Transverse colon (tissue), 4 donors: ENCODE measurements around the gene SHB. TPM values are rescaled to one million over a fixed set of nuclear protein-coding genes. Genes with fewer than 3 reads are reported as not detected.
"Not testable (repeated sequence)": the region's sequence is repeated elsewhere in the genome, so short reads cannot be mapped to it uniquely, and the experiment has no call there.

Source experiments
- DNase-seq: peaks from one replicate; pipeline ENCODE4 v3.0.0-alpha.2; 2019
- H3K27ac ChIP-seq, 4 donors: fragments of 200-600 bp; sonication (generic); 2 replicates each; pipeline ENCODE4 v1.5.1; 2016 to 2018; ENCODE audit warnings: inconsistent platforms in 4 of 4
- H3K27me3 ChIP-seq: fragments of 200-600 bp; sonication (generic); 2 replicates; pipeline ENCODE4 v1.5.1; 2017; ENCODE audit warnings: inconsistent platforms
- H3K36me3 ChIP-seq, 4 donors: fragments of 200-600 bp; sonication (generic); 2 replicates each; pipeline ENCODE4 v1.5.1; 2017 to 2019; ENCODE audit warnings: inconsistent platforms in 4 of 4
- H3K4me1 ChIP-seq, 4 donors: fragments of 200-600 bp; sonication (generic); 2 replicates each; pipeline ENCODE4 v1.5.1; 2017 to 2020; ENCODE audit warnings: inconsistent platforms in 4 of 4
- H3K4me3 ChIP-seq, 4 donors: fragments of 200-600 bp; sonication (generic); 1 replicate in 1 of 4; 2 replicates in 3 of 4; pipeline versions ENCODE4 v1.5.1 to v1.6.1; 2017 to 2019; ENCODE audit warnings: inconsistent platforms in 4 of 4
- H3K9me3 ChIP-seq, 2 donors: fragments of 200-600 bp; sonication (generic); 2 replicates each; pipeline ENCODE4 v1.5.1; 2017 to 2019; ENCODE audit warnings: inconsistent platforms in 2 of 2
- EP300 ChIP-seq: sonication (generic); formaldehyde crosslinking; IDR thresholded peaks from one replicate; pipeline ENCODE4 v1.6.1; 2017; ENCODE audit warnings: antibody characterized with exemption, low read depth
- POLR2A ChIP-seq: fragments of 450-650 bp; IDR thresholded peaks from one replicate; pipeline ENCODE4 v1.6.1; 2016; ENCODE audit warnings: antibody characterized with exemption, mild to moderate bottlenecking, moderate library complexity
- POLR2AphosphoS5 ChIP-seq, 3 donors: sonication (generic); formaldehyde crosslinking; IDR thresholded peaks; one replicate each; pipeline ENCODE4 v1.6.1; 2016; ENCODE audit warnings: antibody characterized with exemption in 3 of 3
- WGBS, 2 donors: methylation state at CpG; one replicate each; pipeline ENCODE4 v1.1.5; 2018; ENCODE audit warnings: low coverage in 1 of 2; 5-methylcytosine and 5-hydroxymethylcytosine counted together
- in situ Hi-C, 4 donors: fragments of 200-750 bp; cut with MboI; loops; one replicate each; pipeline versions ENCODE4 v1.15.0 to v1.15.1; 2017; ENCODE audit warnings: low sequenced_read_pairs in 3 of 4, low pct_ligation_motif_present in 1 of 4, low pct_unique_long_range_greater_than_20kb in 1 of 4
- intact Hi-C: fragments of 100-400 bp; cut with DNase I; formaldehyde crosslinking; loops from one replicate; pipeline ENCODE4 v1.15.1; 2023; ENCODE audit warnings: low total_unique reads
- total RNA-seq, 4 donors: library from RNA; depleted of rRNA; stranded (reverse); fragments of >200 nt; gene quantifications; one replicate each; pipeline ENCODE4 v1.1.0, GENCODE V29; 2016
- TF ChIP-seq, protein P1 (sequence below), 5 experiments: fragments of 200-600 bp in 3 of 5; fragments of 450-650 bp in 2 of 5; sonication (generic) in 3 of 5; IDR thresholded peaks; 1 replicate in 2 of 5; 2 replicates in 3 of 5; pipeline ENCODE4 v1.5.1; 2016 to 2017; ENCODE audit warnings: antibody characterized with exemption in 5 of 5, inconsistent platforms in 3 of 5, mild to moderate bottlenecking in 2 of 5, moderate library complexity in 1 of 5

The SHB gene
- total RNA-seq, 4 donors from 2014 or later: 11.9 to 33.7 (median 22.2) TPM

DNA sequence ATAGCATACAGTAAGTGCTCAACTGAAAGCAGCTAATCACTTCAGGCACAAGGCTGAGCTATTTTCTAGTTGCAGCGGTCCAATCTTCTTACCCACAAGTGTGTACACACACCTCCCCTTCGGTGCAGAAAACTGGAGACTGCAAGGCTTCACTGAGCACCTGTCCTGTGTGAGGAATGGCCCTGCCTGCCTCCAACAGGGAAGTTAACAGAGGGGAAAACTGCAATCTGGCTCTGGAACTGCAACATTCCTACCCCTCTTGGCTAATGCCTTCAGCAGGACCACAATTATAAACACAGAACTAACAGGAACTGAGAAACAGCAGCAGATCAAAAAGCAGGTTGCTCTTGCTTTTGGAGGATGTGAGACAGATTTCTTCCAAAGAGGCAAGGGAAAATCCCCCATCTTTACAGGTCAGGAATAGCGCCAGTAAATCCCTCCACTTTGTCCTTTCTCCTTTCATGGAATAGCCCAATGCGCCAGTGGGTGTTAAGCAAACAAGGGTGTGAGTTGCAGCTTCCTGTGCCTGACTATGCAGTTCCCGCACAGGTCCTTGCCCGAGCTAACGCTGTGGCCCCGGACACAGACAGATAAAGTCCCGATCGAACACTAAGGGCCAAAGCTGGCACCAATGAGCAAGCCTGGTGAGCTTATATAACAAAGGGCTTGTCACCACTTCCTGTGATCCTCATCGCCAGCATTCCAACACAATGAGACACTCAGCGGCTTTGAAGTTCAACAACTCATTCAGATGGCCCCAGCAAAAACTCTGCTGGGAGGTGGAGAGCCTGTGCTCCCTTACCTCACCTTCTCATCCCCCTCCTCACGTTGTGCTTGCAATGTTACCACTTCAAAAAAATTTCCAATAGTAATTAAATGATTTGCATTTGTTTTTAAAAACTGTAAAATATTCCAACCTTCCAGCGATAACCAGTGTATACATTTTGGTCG lies 21.5 kb downstream of the SHB start:
- 35 to 44% methylated on average over 6 to 15 of the region's 15 CpGs for WGBS, 2 donors
- peaks cover 17 to 45% (median 30%) of the 10 kb centered on the region in 4 donors for H3K4me1 ChIP-seq
- H3K4me3 ChIP-seq: peak overlapping the region in 1 of 4 donors; percentile 13
- no peaks in the 10 kb centered on the region for H3K27me3 ChIP-seq
- H3K36me3 ChIP-seq: no peaks in the 10 kb centered on the region
- in situ Hi-C loops (no loop called here), intact Hi-C loops (no loop called here)
- TF ChIP-seq POLR2AphosphoS5 (IDR thresholded peaks at IDR 0.05): peak in 2 of 3 donors; percentile 78
- TF ChIP-seq, protein P1, sequence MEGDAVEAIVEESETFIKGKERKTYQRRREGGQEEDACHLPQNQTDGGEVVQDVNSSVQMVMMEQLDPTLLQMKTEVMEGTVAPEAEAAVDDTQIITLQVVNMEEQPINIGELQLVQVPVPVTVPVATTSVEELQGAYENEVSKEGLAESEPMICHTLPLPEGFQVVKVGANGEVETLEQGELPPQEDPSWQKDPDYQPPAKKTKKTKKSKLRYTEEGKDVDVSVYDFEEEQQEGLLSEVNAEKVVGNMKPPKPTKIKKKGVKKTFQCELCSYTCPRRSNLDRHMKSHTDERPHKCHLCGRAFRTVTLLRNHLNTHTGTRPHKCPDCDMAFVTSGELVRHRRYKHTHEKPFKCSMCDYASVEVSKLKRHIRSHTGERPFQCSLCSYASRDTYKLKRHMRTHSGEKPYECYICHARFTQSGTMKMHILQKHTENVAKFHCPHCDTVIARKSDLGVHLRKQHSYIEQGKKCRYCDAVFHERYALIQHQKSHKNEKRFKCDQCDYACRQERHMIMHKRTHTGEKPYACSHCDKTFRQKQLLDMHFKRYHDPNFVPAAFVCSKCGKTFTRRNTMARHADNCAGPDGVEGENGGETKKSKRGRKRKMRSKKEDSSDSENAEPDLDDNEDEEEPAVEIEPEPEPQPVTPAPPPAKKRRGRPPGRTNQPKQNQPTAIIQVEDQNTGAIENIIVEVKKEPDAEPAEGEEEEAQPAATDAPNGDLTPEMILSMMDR (IDR thresholded peaks at IDR 0.05): no peak
- peak; percentile 5 for TF ChIP-seq EP300
- TF ChIP-seq POLR2A: peak; percentile 49
- peak; percentile 76 for DNase-seq
- peak overlapping the region; percentile 81 to 87 (median 83) for H3K27ac ChIP-seq
- H3K9me3 ChIP-seq: no peaks in the 10 kb centered on the region

DNA sequence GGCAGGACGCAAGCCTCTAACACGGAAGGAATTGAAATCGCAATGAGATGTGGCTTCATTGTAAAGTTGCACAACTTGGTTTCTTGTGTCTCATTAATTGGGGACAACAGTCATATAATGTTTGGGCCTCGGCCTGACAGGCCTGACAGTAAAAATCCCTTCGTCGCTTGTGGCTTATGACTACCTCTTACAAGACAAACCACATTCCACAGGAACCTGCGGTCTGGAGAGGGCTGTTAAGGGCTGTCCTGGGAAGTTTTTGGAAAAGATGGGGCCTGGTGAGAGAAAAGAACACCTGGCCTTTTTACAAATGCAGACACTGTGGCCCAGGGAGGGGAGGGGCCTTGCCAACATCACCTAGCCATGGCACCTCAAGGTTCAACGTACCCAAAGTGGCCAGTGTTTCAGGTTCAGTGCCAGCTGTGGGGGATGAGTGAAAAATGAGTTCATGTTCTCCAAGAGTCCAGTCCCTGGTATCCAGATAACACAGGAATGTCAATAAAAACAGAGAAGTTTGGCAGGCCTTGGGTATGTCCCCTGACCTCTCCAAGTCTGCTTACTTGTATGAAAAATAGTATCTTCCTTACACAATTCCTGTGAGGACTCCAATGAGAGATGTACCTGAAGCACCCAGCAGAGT lies 22.2 kb downstream of the SHB start:
- Histone ChIP-seq H3K4me1 (peaks cover 17 to 45% (median 31%) of the 10 kb centered on the region in 4 donors), H3K27ac (peak overlapping the region; percentile 81 to 87 (median 83)), H3K4me3 (no peak overlapping the region), H3K36me3 (no peaks in the 10 kb centered on the region), H3K27me3 (no peaks in the 10 kb centered on the region), H3K9me3 (no peaks in the 10 kb centered on the region)
- 54 to 55% methylated on average over 5 to 8 of the region's 8 CpGs for WGBS, 2 donors
- TF ChIP-seq POLR2A (no peak), POLR2AphosphoS5 (IDR thresholded peaks at IDR 0.05) (peak in 1 of 3 donors; percentile 15)
- intact Hi-C loops: no loop called here
- in situ Hi-C loops: no loop called here
- peak; percentile 36 for DNase-seq

DNA sequence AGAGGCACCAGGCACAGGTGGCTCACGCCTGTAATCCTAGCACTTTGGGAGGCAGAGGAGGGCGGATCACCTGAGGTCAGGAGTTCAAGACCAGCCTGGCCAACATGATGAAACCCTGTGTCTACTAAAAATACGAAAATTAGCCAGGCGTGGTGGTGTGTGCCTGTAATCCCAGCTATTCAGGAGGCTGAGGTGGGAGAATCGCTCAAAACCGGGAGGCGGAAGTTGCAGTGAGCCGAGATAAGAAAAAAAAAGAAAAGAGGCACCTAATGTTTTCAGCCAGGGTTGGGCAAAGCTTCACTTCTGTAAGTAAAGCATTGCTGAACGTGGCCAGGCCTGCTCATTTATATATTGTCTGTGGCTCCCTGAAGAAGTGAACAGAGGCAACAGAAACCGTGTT lies 23.1 kb downstream of the SHB start:
- DNase-seq, H3K9me3 ChIP-seq, H3K36me3 ChIP-seq, H3K27me3 ChIP-seq, H3K4me3 ChIP-seq, intact Hi-C loops, in situ Hi-C loops: not testable (repeated sequence)
- WGBS, 2 donors: 74 to 82% methylated on average over 10 of the region's 10 CpGs
- Histone ChIP-seq H3K4me1 (peaks cover 17 to 45% (median 31%) of the 10 kb centered on the region in 4 donors), H3K27ac (peak overlapping the region; percentile 81 to 87 (median 83))

DNA sequence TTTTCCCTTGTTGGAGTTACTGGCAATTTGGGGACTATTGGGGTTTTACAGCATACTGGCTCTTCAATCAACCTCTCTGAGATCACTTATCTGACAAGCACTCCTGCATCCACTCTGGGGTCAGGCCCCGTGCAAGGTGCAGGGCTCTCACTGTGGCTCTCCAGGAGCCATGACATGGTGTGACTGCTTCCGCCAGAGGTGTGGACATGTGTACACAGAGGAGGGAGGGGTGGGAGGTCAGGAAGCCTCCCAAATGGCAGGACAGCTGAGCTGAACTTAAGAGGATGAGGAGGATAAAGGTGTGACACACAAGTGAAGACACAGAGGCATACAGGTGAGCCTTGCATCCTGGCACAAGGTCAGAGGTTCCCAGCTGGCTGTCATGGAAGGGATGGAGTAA lies 24.3 kb downstream of the SHB start:
- WGBS, 2 donors: 83% methylated on average over 2 of the region's 2 CpGs; no CpG with 5 or more reads in 1 of the 2 donors
- TF ChIP-seq EP300: no peak
- no peak for TF ChIP-seq POLR2AphosphoS5 (IDR thresholded peaks at IDR 0.05)
- TF ChIP-seq POLR2A: no peak
- TF ChIP-seq, protein P1 (IDR thresholded peaks at IDR 0.05): no peak
- no peaks in the 10 kb centered on the region for H3K27me3 ChIP-seq
- no peak overlapping the region for H3K4me3 ChIP-seq
- intact Hi-C loops: no loop called here
- H3K4me1 ChIP-seq: peaks cover 18 to 48% (median 33%) of the 10 kb centered on the region in 4 donors
- H3K27ac ChIP-seq: no peak overlapping the region
- DNase-seq: no peak
- H3K9me3 ChIP-seq: no peaks in the 10 kb centered on the region
- no peaks in the 10 kb centered on the region for H3K36me3 ChIP-seq
- in situ Hi-C loops: no loop called here
